Activated CD4-positive, alpha-beta memory T cell treated with anti-CD3 and anti-CD28 coated beads for 36 hours (primary cell): ENCODE data around the gene PSMA6. TPM values are rescaled to one million over a fixed set of nuclear protein-coding genes. Genes with fewer than 3 reads are reported as not detected.

Experiments
- CTCF ChIA-PET: fragments of 350-600 bp; sonication (Branson Sonifier 250); formaldehyde crosslinking; loops from one replicate; lab custom pipeline; 2021; ENCODE audit warnings: antibody characterized with exemption, inconsistent platforms; lab: Charles Lee
- POLR2A ChIA-PET: fragments of 350-600 bp; sonication (Branson Sonifier 250); formaldehyde crosslinking; loops from one replicate; lab custom pipeline; 2021; ENCODE audit warnings: antibody characterized with exemption; lab: Charles Lee
- DNase-seq: peaks from one replicate; pipeline ENCODE4 v3.0.0-alpha.2; 2020
- H3K27ac Mint-ChIP-seq: one replicate; pipeline ENCODE4 v1.8.0; 2021; ENCODE audit warnings: mixed read lengths
- H3K27me3 Mint-ChIP-seq: one replicate; pipeline ENCODE4 v1.8.0; 2021; ENCODE audit warnings: mixed read lengths
- H3K36me3 Mint-ChIP-seq: one replicate; pipeline ENCODE4 v1.8.0; 2021; ENCODE audit warnings: mixed read lengths
- H3K4me1 Mint-ChIP-seq: one replicate; pipeline ENCODE4 v1.8.0; 2021; ENCODE audit warnings: low read depth, mixed read lengths
- H3K4me3 Mint-ChIP-seq: one replicate; pipeline ENCODE4 v1.8.0; 2021; ENCODE audit warnings: mild to moderate bottlenecking, mixed read lengths
- H3K9me3 Mint-ChIP-seq: one replicate; pipeline ENCODE4 v1.8.0; 2021; ENCODE audit warnings: mixed read lengths
- intact Hi-C: fragments of 100-400 bp; cut with micrococcal nuclease; formaldehyde crosslinking; loops from one replicate; pipeline ENCODE4 v1.15.1; 2023
- total RNA-seq, 2 experiments: library from RNA; stranded (reverse); gene quantifications; one replicate each; pipeline ENCODE4 v1.2.3, GENCODE V29; 2021

PSMA6 gene
- total RNA-seq, 2 experiments from 2014 or later, result 407 to 425 TPM

DNA sequence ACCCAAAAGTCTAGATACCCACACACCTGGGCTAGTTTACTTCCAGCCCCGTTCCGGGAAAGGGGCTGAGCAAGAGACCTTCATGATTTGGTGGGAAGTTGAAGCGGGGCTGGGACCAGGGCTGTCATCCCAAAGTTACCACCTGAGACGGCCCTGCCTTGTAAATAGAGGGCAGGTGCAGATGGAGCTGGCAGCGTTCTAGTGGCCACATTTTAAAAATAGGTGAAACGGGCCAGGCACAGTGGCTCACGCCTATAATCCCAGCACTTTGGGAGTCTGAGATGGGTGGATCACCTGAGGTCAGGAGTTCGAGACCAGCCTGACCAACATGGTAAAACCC lies 68.9 kb downstream of the PSMA6 start:
- POLR2A ChIA-PET, result interaction anchor here (0.6 to 2.2 kb wide), 5 partner anchors 9 to 130 kb away, joined by 3 to 14 read pairs (median 3); partner anchors contain the start of gene NFKBIA
- Mint-ChIP-seq H3K27me3 (no peaks in the 10 kb centered on the region), H3K9me3 (no peaks in the 10 kb centered on the region), H3K4me1 (peaks cover 40% of the 10 kb centered on the region), H3K27ac (no peak overlapping the region), H3K36me3 (no peaks in the 10 kb centered on the region), H3K4me3 (no peak overlapping the region)
- no peak for DNase-seq
- intact Hi-C loops, result no loop called here
- CTCF ChIA-PET, result no interaction called here

DNA sequence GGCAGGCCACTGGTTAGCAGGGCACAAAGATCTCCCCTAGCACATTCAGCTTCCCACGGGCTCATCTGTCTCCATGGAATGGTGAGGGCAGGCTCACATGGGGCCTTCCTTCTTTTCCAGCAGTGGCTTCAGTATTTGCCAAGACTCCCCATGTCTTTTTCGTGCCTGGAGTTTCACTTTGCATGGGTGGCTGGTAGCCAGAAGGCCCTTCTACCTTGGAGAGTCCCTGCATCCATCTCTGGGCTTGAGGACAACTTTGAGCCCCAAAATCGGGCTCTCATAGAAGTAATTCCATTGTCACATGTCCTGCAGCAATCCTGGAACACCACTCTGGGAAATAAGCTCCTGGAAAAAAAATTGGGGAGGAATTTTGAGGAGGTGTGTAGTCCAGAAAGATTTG lies 70.3 kb downstream of the PSMA6 start:
- Mint-ChIP-seq H3K27me3 (no peaks in the 10 kb centered on the region), H3K4me1 (peaks cover 43% of the 10 kb centered on the region), H3K9me3 (no peaks in the 10 kb centered on the region), H3K36me3 (no peaks in the 10 kb centered on the region), H3K4me3 (no peak overlapping the region), H3K27ac (no peak overlapping the region)
- CTCF ChIA-PET, result no interaction called here
- intact Hi-C loops, result no loop called here
- POLR2A ChIA-PET, result interaction anchor here (8.5 kb wide), 1 partner anchor 38 kb away, joined by 181 read pairs; the partner anchor contains the start of gene NFKBIA
- DNase-seq, result no peak

DNA sequence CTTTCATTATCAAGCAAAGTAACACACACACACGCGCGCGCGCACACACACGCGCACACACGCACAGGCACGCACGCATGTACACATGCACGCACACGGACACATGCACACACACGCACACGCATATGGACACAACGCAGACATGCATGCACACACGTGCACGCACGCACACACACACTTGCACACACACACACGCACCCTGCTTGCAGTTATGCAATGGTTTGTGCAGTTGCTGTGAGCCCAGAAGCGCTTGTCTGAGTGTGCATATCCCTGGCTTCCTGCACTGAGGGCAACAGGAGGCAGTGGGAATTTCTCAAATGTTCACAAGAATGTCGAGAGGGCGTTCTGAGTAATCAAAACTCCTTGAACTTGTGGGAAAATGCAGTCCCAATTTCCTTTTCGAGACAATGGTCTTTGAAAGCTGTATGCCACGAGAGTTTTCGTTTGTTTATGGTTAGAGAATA lies 70.8 kb downstream of the PSMA6 start:
- H3K9me3 Mint-ChIP-seq, result no peaks in the 10 kb centered on the region
- DNase-seq, result no peak
- H3K27ac Mint-ChIP-seq, result no peak overlapping the region
- H3K36me3 Mint-ChIP-seq, result no peaks in the 10 kb centered on the region
- intact Hi-C loops, result no loop called here
- CTCF ChIA-PET, result no interaction called here
- peaks cover 48% of the 10 kb centered on the region for H3K4me1 Mint-ChIP-seq
- no peak overlapping the region for H3K4me3 Mint-ChIP-seq
- no peaks in the 10 kb centered on the region for H3K27me3 Mint-ChIP-seq
- POLR2A ChIA-PET, result interaction anchor here (8.5 kb wide), 1 partner anchor 38 kb away, joined by 181 read pairs; the partner anchor contains the start of gene NFKBIA

DNA sequence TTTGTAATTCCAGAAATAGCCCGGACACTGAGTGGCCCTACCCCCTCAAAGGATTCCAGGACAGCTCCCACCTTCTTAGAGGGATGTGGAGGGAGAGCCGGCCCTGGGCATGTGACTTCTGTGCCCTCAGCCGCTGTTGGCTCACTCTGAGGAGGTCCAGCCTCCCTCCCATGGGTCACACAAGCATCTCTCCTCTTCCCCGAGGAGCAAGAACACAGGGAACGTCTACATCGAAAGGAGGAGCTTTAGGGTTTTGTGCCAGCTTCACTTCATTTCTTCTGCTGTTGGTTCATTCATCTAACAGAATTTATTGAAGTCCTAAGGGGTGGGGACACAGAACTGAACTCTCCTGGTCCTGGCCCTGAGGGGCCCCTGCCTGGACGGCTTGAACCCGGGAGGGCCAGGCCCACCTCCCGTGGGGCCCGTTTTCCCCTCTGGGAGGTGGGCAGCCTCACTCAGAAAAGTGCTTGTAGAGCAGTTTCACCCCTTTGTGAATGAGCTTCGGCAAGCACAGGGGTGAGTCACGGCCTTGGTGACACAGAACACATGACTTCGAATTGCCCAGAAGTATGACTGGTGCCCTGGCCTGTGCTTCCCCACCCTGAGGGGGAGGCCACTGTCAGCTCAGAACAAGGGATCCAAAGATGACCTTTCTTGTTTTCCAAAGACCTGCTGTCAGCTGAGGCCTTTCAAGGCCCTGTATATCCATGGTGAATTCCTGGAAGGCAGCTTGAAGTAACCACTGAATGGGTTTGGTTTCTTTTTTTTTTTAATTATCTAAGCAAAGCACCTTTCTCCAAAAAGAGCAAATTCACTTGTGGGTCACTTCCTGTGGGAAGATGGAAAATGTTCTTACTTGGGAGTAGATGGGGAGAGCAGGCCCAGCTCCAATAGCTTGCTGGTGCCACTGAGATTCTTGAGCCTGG lies 73.2 kb downstream of the PSMA6 start:
- intact Hi-C loops, result loop anchor here (1.0 to 2.0 kb wide), 4 partner anchors 9 to 73 kb away; partner anchors contain the start of genes NFKBIA and PSMA6
- H3K4me3 Mint-ChIP-seq, result peak overlapping the region; percentile 56
- POLR2A ChIA-PET, result interaction anchor here (0.6 to 8.5 kb wide), 11 partner anchors 9 to 242 kb away, joined by 3 to 181 read pairs (median 4); partner anchors contain the start of genes NFKBIA, PRORP and PSMA6

DNA sequence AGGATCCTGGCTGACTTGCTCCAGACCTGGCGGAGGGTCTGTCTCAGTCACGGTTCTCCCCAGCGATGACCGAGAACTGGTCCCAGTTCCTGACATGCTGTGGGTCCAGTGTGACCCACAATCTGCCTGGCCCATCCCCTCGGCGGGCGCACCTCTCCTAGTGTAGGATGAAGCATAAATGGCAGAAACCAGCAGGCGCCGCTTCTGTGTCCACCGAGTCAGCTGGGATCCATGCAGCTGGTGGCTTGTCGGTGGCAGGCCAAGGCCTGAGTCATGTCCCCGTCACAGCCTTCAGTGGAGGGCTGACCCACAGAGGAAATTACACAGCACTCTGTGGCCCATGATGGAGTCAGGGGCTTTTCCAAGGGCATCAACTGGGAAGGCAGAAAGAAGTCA lies 73.9 kb downstream of the PSMA6 start:
- DNase-seq, result peak; percentile 80
- intact Hi-C loops, result no loop called here

More for the DNA sequence above, 73.2 kb downstream of the PSMA6 start:
- peaks cover under 1% of the 10 kb centered on the region for H3K9me3 Mint-ChIP-seq
- H3K27me3 Mint-ChIP-seq, result no peaks in the 10 kb centered on the region
- H3K4me1 Mint-ChIP-seq, result peaks cover 48% of the 10 kb centered on the region
- H3K36me3 Mint-ChIP-seq, result no peaks in the 10 kb centered on the region
- CTCF ChIA-PET, result interaction anchor here (0.8 to 1.5 kb wide), 11 partner anchors 8 to 79 kb away, joined by 3 to 9 read pairs (median 3); partner anchors contain the start of gene NFKBIA
- peak overlapping the region; percentile 96 for H3K27ac Mint-ChIP-seq
- peak; percentile 94 for DNase-seq

DNA sequence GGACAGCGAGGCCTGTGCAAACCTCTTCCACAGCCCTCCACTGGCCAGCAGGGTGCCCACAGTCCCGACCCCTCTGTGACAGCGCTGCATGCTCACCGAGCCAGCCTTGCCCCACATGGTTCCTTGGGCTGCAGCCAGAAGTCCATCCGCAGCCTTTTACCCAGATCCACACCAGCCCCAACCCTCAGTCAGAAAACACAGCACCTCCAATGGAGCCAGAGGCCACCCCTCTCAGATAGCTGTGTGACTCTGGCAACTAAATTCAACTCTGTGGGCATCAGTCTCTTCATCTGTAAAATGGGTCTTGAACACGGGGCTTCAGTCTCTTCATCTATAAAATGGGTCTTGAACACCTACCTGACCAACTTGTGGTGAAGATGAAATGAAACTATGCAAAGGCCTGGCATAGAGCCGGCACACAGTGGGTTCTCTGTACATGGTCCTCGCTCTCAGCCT lies 74.4 kb downstream of the PSMA6 start:
- ChIA-PET CTCF (interaction anchor here (1.0 to 1.3 kb wide), 2 partner anchors 38 to 49 kb away, joined by 3 to 9 read pairs; partner anchors contain the start of gene NFKBIA), POLR2A (interaction anchor here (0.9 to 8.5 kb wide), 4 partner anchors 9 to 52 kb away, joined by 3 to 181 read pairs (median 26); partner anchors contain the start of gene NFKBIA)
- intact Hi-C loops, result no loop called here
- peaks cover 8% of the 10 kb centered on the region for H3K36me3 Mint-ChIP-seq
- peak overlapping the region; percentile 96 for H3K27ac Mint-ChIP-seq
- no peak for DNase-seq
- H3K9me3 Mint-ChIP-seq, result peaks cover 11% of the 10 kb centered on the region
- peaks cover 40% of the 10 kb centered on the region for H3K4me1 Mint-ChIP-seq
- no peaks in the 10 kb centered on the region for H3K27me3 Mint-ChIP-seq
- no peak overlapping the region for H3K4me3 Mint-ChIP-seq

More for the DNA sequence above, 73.9 kb downstream of the PSMA6 start:
- peak overlapping the region; percentile 96 for H3K27ac Mint-ChIP-seq
- ChIA-PET CTCF (interaction anchor here (0.8 to 1.5 kb wide), 10 partner anchors 9 to 80 kb away, joined by 3 to 9 read pairs (median 3); partner anchors contain the start of gene NFKBIA), POLR2A (interaction anchor here (0.9 to 8.5 kb wide), 10 partner anchors 10 to 243 kb away, joined by 3 to 181 read pairs (median 9); partner anchors contain the start of genes NFKBIA, PRORP and PSMA6)
- H3K4me3 Mint-ChIP-seq, result no peak overlapping the region
- H3K27me3 Mint-ChIP-seq, result no peaks in the 10 kb centered on the region
- peaks cover 41% of the 10 kb centered on the region for H3K4me1 Mint-ChIP-seq
- peaks cover 7% of the 10 kb centered on the region for H3K9me3 Mint-ChIP-seq
- H3K36me3 Mint-ChIP-seq, result peaks cover 5% of the 10 kb centered on the region

DNA sequence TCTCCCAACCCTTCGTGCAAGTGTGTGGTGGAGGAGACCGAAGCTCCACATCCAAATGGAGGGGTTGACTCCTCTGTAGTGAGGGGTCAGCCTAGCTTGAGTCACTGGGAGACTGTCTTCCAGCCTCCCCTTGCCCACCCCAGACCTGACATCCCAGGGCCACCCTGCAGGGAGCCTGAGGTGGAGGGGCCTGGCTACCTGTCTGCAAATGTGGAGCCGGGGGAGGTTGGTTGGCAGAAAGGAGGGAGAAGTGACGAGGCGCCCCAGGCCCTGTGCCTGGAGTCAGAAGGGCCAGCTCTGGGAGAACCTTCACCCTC lies 74.8 kb downstream of the PSMA6 start:
- POLR2A ChIA-PET, result interaction anchor here (8.5 kb wide), 1 partner anchor 34 kb away, joined by 181 read pairs; the partner anchor contains the start of gene NFKBIA
- intact Hi-C loops, result no loop called here
- DNase-seq, result no peak
- Mint-ChIP-seq H3K4me1 (peaks cover 40% of the 10 kb centered on the region), H3K9me3 (peaks cover 11% of the 10 kb centered on the region), H3K4me3 (no peak overlapping the region), H3K36me3 (peaks cover 8% of the 10 kb centered on the region), H3K27ac (peak overlapping the region; percentile 60), H3K27me3 (no peaks in the 10 kb centered on the region)
- CTCF ChIA-PET, result no interaction called here

Other genes with a start within 250 kb of the PSMA6 start
- gene FAM177A1, start 246.1 kb upstream of the PSMA6 start, total RNA-seq, result 10 to 100 TPM; 48.8 to 56.8 TPM
- 10 to 100 TPM; 48.9 to 51.8 TPM for gene PPP2R3C, start 170.4 kb upstream of the PSMA6 start, total RNA-seq
- 10 to 100 TPM; 43.4 to 44.6 TPM for gene PRORP, start 169.8 kb upstream of the PSMA6 start, total RNA-seq
- gene NFKBIA, start 112.4 kb downstream of the PSMA6 start, total RNA-seq, result 100 to 1,000 TPM; 390 to 393 TPM
- gene INSM2, start 241.8 kb downstream of the PSMA6 start, total RNA-seq, result not detected